Measurements from ENCODE around the gene LSS.
A peak's percentile ranks its signal among the peaks of the same experiment; 100 is the strongest.
"Not testable (repeated sequence)": the region's sequence is repeated elsewhere in the genome, so short reads cannot be mapped to it uniquely, and the experiment has no call there.

The LSS gene

DNA sequence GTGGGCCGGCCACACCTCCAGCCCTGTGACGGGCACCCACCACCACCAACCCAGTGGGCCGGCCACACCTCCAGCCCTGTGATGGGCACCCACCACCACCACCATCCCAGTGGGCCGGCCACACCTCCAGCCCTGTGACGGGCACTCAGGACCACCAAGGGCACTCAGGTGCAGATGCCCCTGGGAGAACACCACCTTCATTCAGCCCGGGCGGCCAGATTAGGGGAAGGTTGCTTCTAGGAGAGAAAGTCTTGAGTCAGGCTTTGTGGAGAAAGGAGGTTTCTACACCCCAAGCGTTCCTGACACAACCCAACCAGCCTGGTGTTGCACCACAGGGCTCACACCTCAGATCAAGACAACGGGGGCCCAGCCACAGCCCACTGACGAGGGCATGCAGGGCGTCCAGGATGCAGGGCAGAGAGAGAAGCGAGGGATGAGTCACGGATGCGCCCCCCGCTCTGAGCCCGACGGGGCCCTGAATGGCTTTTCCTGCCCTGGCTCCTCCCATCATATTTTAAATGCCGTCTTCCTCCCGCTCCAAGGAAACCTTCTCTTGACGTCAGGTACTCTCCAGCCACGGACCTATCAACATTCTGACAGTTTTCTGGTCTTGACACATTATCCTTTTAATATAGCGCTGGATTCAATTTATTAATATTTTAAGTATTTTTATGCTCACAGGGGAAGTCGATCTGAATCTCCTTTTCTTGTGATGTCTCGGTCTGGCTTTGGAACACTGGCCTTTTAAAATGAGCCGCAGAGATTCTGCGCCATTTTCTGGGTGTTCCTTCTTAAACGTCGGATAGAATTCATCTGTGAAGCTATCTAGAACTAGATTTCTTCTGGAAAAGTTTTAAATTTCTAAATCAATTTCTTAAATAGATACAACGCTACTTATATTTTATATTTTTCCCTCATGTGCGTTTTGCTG lies 43.7 kb downstream of the LSS start:
- DNase-seq = peak; percentile 43

DNA sequence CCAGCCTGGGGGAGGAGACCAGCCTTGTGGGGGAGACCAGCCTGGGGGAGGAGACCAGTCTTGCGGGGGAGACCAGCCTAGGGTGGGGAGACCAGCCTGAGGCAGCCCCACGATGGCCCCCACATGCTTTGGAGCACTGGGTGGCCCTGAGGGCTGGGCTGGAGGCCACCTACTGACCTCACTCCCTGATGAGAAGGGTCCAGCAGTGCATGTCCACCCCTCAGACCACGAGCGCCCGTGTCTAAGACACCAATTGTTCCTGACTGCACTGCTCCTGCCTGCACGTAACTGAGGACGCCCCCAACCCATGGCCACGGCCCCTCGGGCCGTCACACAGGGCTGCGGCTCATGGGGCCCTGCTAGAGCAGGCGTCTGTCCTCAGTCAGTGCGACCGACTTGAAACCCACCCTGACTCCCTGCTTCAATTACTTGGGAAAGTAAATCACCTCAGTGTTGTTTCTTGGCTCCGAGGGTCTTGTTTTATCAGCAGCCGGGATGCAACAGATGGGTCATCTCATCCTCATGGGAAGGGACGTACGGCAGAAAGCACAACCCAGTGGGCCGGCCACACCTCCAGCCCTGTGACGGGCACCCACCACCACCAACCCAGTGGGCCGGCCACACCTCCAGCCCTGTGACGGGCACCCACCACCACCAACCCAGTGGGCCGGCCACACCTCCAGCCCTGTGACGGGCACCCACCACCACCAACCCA lies 44.5 kb downstream of the LSS start, which contains the start of gene SPATC1L:
Gene SPATC1L, minus strand, starts transcription at position 550 of the 715 bp plus-strand sequence. CDS start 1,643 bp downstream, outside the sequence.
- DNase-seq = no peak

- not testable (repeated sequence) for DNase-seq
Observed at GRCh38 chr21:46183337-46183909, 45.2 kb downstream of the LSS start.

GRCh38 chr21:46182548-46183336 lies 45.8 kb downstream of the LSS start:
- DNase-seq = no peak

- no peak for DNase-seq
Observed at GRCh38 chr21:46181953-46182547, 46.5 kb downstream of the LSS start.

DNA sequence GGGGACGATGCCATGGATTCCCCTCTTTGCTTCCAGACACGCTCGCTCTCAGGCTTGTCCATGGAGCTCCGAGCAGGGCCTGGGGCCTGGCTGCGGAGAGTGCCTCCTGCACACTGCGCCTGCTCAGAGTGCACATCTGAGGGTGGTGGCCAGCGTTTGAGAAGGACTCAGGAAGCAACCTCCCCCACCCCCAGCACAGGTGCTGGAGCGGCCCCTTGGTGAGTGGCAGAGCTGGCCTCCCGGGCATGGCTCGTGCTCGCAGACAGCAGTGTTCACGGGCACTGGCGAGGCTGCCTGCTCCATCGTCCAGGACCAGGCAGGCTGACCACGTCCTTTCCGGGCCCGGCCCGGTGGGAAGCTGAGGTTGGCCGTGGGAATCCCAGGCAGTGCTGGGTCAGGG lies 47.1 kb downstream of the LSS start:
- DNase-seq = no peak

GRCh38 chr21:46180778-46181391 lies 47.7 kb downstream of the LSS start:
- no peak for DNase-seq

- no peak for DNase-seq
Observed at GRCh38 chr21:46180079-46180722, 48.4 kb downstream of the LSS start.

DNA sequence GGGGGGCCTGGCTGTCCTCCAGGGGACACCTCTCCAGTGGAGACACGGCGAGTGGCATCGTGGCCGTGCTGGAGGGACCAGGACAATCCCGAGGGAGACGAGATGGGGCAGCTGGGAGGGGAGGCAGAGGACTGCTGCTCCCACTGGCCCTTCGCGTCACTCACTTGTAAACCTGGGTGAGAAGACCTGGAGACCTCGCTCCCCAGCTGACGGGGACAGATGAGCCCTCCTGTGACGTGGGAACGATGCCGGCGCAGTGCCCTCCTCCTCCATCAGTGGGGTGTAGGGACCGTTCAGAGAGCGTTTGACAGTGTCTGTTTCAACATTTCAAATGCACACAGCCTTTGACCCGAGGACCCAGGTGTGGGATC lies 48.9 kb downstream of the LSS start:
- DNase-seq = no peak

DNA sequence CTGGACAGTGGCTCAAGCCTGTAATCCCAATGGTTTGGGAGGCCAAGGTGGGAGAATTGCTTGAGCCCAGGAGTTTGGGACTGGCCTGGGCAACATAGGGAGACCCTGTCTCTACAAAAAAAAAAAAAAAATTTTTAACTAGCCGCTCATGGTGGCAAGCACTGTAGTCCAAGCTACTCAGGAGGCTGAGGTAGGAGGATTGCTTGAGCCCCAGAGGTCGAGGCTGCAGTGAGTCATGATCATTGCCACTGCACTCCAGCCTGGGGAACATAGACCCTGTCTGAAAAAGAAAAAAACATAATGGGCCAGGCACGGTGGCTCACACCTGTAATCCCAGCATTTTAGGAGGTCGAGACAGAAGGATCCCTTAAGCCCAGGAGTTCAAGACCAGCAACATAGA lies 49.6 kb downstream of the LSS start:
- DNase-seq = no peak

DNA sequence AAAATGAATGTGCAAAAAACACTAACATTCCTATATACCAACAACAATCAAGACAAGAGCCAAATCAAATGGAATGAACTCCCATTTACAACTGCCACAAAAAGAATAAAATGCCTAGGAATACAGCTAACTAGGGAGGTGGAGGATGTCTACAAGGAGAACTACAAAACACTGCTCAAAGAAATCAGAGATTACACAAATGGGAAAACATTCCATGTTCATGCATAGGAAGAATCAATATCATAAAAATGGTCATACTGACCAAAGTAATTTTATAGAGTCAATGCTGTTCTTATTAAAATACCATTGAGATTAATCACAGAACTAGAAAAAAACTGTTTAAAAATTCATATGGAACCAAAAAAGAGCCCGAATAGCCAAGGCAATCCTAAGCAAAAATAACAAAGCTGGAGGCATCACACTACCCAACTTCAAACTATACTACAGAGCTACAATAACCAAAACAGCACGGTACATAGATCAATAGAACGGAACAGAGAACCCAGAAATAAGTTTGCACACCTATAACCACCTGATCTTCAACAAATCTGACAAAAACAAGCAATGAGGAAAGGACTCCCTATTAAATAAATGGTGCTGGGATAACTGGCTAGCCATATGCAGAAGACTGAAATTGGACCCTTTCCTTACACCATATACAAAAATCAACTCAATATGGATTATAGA lies 52.0 kb downstream of the LSS start:
- not testable (repeated sequence) for DNase-seq

GRCh38 chr21:46173573-46173972 lies 55.0 kb downstream of the LSS start:
- DNase-seq = no peak

- no peak for DNase-seq
Observed at GRCh38 chr21:46172863-46173528, 55.6 kb downstream of the LSS start.

- DNase-seq = no peak
Observed at GRCh38 chr21:46171996-46172862, 56.3 kb downstream of the LSS start.

- no peak for DNase-seq
Observed at GRCh38 chr21:46171585-46171984, 57.0 kb downstream of the LSS start.

- DNase-seq = not testable (repeated sequence)
Observed at GRCh38 chr21:46170436-46171193, 58.0 kb downstream of the LSS start.

- no peak for DNase-seq
Observed at GRCh38 chr21:46168659-46169386, 59.8 kb downstream of the LSS start.

GRCh38 chr21:46168238-46168637 lies 60.3 kb downstream of the LSS start:
- no peak for DNase-seq
